GM10266 (cell line): ENCODE data around the gene PAX8.

Source experiments
- DNase-seq: peaks from one replicate; pipeline ENCODE4 v3.0.0; 2012; ENCODE audit errors: extremely low spot score
- TF ChIP-seq, protein P1 (sequence below): IDR thresholded peaks from 2 replicates; pipeline ENCODE4 v1.5.1; 2012; ENCODE audit warnings: mild to moderate bottlenecking, low read depth; ENCODE audit not compliant: control insufficient read depth, insufficient read depth; ENCODE audit errors: missing control alignments

The PAX8 gene

DNA sequence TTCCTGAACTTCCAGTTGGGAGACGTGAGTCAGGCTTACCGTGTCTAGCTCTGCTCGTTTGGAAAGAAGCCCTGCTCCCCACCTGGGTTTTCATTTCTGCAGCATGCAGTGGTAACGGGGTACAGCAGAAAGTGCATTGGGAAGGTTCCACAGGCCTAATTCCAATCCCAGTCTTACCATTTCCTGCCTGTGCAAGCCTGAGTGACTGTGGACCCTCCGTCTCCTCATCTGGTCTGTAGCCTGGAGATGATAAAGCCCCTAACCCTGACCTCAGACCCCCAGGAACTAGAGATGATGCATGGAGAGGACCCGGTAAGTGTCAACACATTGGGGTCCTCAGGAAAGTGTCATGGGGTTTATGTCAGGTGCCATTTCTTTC, 110.8 kb downstream of the PAX8 start:
- DNase-seq: no peak
- TF ChIP-seq, protein P1, sequence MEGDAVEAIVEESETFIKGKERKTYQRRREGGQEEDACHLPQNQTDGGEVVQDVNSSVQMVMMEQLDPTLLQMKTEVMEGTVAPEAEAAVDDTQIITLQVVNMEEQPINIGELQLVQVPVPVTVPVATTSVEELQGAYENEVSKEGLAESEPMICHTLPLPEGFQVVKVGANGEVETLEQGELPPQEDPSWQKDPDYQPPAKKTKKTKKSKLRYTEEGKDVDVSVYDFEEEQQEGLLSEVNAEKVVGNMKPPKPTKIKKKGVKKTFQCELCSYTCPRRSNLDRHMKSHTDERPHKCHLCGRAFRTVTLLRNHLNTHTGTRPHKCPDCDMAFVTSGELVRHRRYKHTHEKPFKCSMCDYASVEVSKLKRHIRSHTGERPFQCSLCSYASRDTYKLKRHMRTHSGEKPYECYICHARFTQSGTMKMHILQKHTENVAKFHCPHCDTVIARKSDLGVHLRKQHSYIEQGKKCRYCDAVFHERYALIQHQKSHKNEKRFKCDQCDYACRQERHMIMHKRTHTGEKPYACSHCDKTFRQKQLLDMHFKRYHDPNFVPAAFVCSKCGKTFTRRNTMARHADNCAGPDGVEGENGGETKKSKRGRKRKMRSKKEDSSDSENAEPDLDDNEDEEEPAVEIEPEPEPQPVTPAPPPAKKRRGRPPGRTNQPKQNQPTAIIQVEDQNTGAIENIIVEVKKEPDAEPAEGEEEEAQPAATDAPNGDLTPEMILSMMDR: no peak

DNA sequence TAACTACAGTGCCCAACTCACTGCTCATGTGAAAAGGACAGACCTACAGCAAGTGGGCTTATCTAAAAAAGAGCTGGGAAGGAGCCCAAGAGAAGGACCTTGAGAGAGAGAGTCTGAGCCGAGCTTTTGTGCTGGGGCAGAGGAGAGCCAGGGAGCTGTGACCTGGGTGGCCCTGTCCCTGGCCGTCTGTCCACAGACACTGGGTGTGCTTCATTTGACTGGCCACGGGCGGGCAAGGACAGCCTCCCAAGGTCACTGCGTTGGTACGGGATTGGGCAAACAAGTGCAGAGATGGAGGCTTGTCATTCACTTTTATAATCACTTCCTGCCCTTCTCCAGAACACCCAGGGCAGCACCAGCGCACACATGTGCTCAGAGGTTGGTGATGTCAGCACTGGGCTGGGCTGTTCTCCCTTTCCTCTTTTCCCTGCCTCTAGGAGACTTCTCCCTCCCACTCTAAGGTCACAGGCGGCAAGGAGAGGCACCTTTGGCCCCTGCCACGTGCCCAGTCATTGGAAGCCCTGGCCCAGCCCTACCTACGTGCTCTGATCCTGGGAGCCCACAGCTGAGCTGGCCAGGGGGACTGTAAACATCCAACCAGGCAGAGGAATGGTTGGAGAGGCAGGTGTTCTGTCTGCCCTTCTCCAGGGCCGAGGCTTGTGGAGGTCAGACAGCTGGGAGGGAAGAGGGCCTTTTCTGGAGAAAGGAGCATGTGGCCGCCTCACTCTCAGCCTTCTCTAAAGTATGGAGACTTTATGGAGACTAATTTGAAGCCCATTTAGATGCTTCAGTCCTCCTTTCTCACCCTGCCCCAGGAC, 111.4 kb downstream of the PAX8 start:
- TF ChIP-seq, protein P1: no peak
- DNase-seq: no peak

DNA sequence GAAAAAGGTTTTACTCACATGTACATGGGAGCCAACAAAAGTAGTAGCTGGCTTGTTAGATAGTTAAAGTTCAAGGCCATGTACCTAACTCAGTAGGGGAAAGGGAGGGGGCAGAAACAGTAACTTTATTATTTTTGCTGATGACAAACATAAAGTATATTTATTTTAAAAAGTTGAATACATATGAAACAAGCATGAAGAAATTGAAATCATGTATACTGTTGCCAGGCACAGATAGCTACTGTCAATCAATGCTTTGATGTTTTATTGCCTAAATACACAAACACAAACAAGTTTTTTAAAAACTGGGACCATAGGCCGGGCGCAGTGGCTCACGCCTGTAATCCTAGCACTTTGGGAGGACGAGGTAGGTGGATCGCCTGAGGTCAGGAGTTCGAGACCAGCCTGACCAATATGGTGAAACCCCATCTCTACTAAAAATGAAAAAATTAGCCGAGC, 112.5 kb downstream of the PAX8 start:
- TF ChIP-seq, protein P1: no peak
- no peak for DNase-seq
